PC-3 (cell line): ENCODE data around the gene DNAJB6. TPM values are rescaled to one million over a fixed set of nuclear protein-coding genes. Genes with fewer than 3 reads are reported as not detected.

ENCODE experiments used
- ATAC-seq: fragments of 200-7000 bp; cut with Tn5 transposase; 2 replicates; pipeline ENCODE4 v1.9.1; 2020; ENCODE audit warnings: mild to moderate bottlenecking, moderate library complexity
- BruUV-seq: library from RNA; stranded (reverse); fragments of 400-500 nt; replicated peaks from 2 replicates; lab custom pipeline; 2021; lab: Mats Ljungman, UMichigan
- CTCF ChIA-PET: fragments of 300-600 bp; sonication (Branson Sonifier 250); formaldehyde crosslinking; loops from one replicate; lab custom pipeline; 2022; ENCODE audit warnings: antibody characterized with exemption; lab: Charles Lee
- POLR2A ChIA-PET: fragments of 300-600 bp; sonication (Branson Sonifier 250); formaldehyde crosslinking; loops from one replicate; lab custom pipeline; 2022; ENCODE audit warnings: antibody characterized with exemption; ENCODE audit not compliant: unreplicated experiment; lab: Charles Lee
- DNase-seq: peaks from one replicate; pipeline ENCODE4 v3.0.0-alpha.2; 2015
- H2AFZ ChIP-seq: fragments of 300-600 bp; sonication (generic); 2 replicates; pipeline ENCODE4 v1.6.0; 2016; ENCODE audit warnings: antibody characterized with exemption, low read length
- H3F3A ChIP-seq: fragments of 300-600 bp; sonication (generic); one replicate; pipeline ENCODE4 v1.6.0; 2017; ENCODE audit warnings: antibody characterized with exemption, low read length, control low read depth, mild to moderate bottlenecking; ENCODE audit not compliant: unreplicated experiment
- H3K27ac ChIP-seq: fragments of 300-600 bp; sonication (generic); 2 replicates; pipeline ENCODE4 v1.5.1; 2016; ENCODE audit warnings: mild to moderate bottlenecking, low read length
- H3K27me3 ChIP-seq: fragments of 300-600 bp; sonication (generic); 2 replicates; pipeline ENCODE4 v1.6.1; 2016; ENCODE audit warnings: low read length, mixed read lengths
- H3K36me3 ChIP-seq: fragments of 300-600 bp; sonication (generic); 2 replicates; pipeline ENCODE4 v1.6.1; 2016; ENCODE audit warnings: low read depth, mixed run types, low read length, mixed read lengths
- H3K4me1 ChIP-seq: fragments of 300-600 bp; sonication (generic); 2 replicates; pipeline ENCODE4 v1.5.1; 2016; ENCODE audit warnings: low read length; ENCODE audit not compliant: insufficient read depth
- H3K4me2 ChIP-seq: fragments of 300-600 bp; sonication (generic); 2 replicates; pipeline ENCODE4 v1.6.0; 2016; ENCODE audit warnings: low read length
- H3K4me3 ChIP-seq: fragments of 300-600 bp; sonication (generic); 2 replicates; pipeline ENCODE4 v1.5.1; 2016; ENCODE audit warnings: mild to moderate bottlenecking, low read length, mixed read lengths
- H3K79me2 ChIP-seq: fragments of 300-600 bp; sonication (generic); 2 replicates; pipeline ENCODE4 v1.6.1; 2017; ENCODE audit warnings: low read length, mixed read lengths
- H3K9ac ChIP-seq: fragments of 300-600 bp; sonication (generic); 2 replicates; pipeline ENCODE4 v1.6.0; 2016; ENCODE audit warnings: mild to moderate bottlenecking, low read length
- H3K9me2 ChIP-seq: fragments of 300-600 bp; sonication (generic); replicated peaks from 2 replicates; pipeline ENCODE4 v1.6.1; 2016; ENCODE audit warnings: mixed run types, low read length, mixed read lengths
- H3K9me3 ChIP-seq: fragments of 300-600 bp; sonication (generic); 2 replicates; pipeline ENCODE4 v1.6.1; 2016; ENCODE audit warnings: low read length, mixed read lengths
- H4K20me1 ChIP-seq: fragments of 300-600 bp; sonication (generic); 2 replicates; pipeline ENCODE4 v1.6.1; 2016; ENCODE audit warnings: low read length, mixed read lengths
- CTCF ChIP-seq: fragments of 300-600 bp; sonication (generic); conservative IDR thresholded peaks from 2 replicates; pipeline ENCODE4 v1.5.1; 2017; ENCODE audit warnings: antibody characterized with exemption, low read depth, mild to moderate bottlenecking, low read length
- EZH2 ChIP-seq: fragments of 300-600 bp; sonication (generic); IDR thresholded peaks from one replicate; pipeline ENCODE4 v1.6.1; 2017; ENCODE audit warnings: antibody characterized with exemption, mild to moderate bottlenecking, low read length; ENCODE audit not compliant: unreplicated experiment
- EZH2phosphoT487 ChIP-seq: fragments of 300-600 bp; sonication (generic); IDR thresholded peaks from 2 replicates; pipeline ENCODE4 v1.6.1; 2018; ENCODE audit warnings: mild to moderate bottlenecking, antibody characterized with exemption, low read length, borderline replicate concordance
- intact Hi-C: fragments of 100-400 bp; cut with micrococcal nuclease; formaldehyde crosslinking; loops from 2 replicates; pipeline ENCODE4 v1.9.0; 2023
- total RNA-seq: library from RNA; depleted of rRNA; stranded (reverse); fragments of >200 nt; gene quantifications from 2 replicates; pipeline ENCODE4 v1.2.3, GENCODE V29; 2014

Gene DNAJB6
- total RNA-seq, 1 experiment from 2014 or later = 151 TPM

GRCh38 chr7:157407512-157408257 is 70.9 kb downstream of the DNAJB6 start:
- no peak overlapping the region for H3K4me3 ChIP-seq
- H3K36me3 ChIP-seq = peaks cover 6% of the 10 kb centered on the region; the same call in 1 of the 2 replicates
- DNase-seq = no peak
- POLR2A ChIA-PET = no interaction called here
- H3K4me2 ChIP-seq = no peak overlapping the region
- H3K9ac ChIP-seq = no peak overlapping the region
- CTCF ChIA-PET = no interaction called here
- H3K27me3 ChIP-seq = no peaks in the 10 kb centered on the region
- H4K20me1 ChIP-seq = no peaks in the 10 kb centered on the region
- H3K79me2 ChIP-seq = peaks cover 15% of the 10 kb centered on the region
- H3K27ac ChIP-seq = no peak overlapping the region; the same call in 1 of the 2 replicates
- H2AFZ ChIP-seq = no peak overlapping the region
- H3K4me1 ChIP-seq = peaks cover 48% of the 10 kb centered on the region
- ATAC-seq = no peak
- no peaks in the 10 kb centered on the region for H3K9me2 ChIP-seq
- no peaks in the 10 kb centered on the region for H3F3A ChIP-seq
- TF ChIP-seq CTCF = no peak
- no peak for TF ChIP-seq EZH2phosphoT487
- no peak for TF ChIP-seq EZH2
- H3K9me3 ChIP-seq = no peaks in the 10 kb centered on the region
- intact Hi-C loops = no loop called here
- BruUV-seq = no TSS peak

- Histone ChIP-seq H2AFZ (no peak overlapping the region), H4K20me1 (no peaks in the 10 kb centered on the region), H3K27ac (peak overlapping the region; percentile 3), H3F3A (no peaks in the 10 kb centered on the region), H3K9ac (no peak overlapping the region), H3K4me3 (no peak overlapping the region), H3K4me1 (peaks cover 48% of the 10 kb centered on the region), H3K9me2 (no peaks in the 10 kb centered on the region), H3K36me3 (peaks cover 12% of the 10 kb centered on the region; the same call in 1 of the 2 replicates), H3K9me3 (no peaks in the 10 kb centered on the region), H3K79me2 (peaks cover 22% of the 10 kb centered on the region), H3K4me2 (no peak overlapping the region), H3K27me3 (no peaks in the 10 kb centered on the region)
- TF ChIP-seq EZH2 = no peak
- POLR2A ChIA-PET = no interaction called here
- DNase-seq (no peak), ATAC-seq (no peak)
- intact Hi-C loops = no loop called here
- BruUV-seq = no TSS peak
- CTCF ChIA-PET = no interaction called here
These were observed 71.7 kb downstream of the DNAJB6 start for GRCh38 chr7:157408258-157409101.

- peak overlapping the region; percentile 99 for H3K27ac ChIP-seq
- no peaks in the 10 kb centered on the region for H4K20me1 ChIP-seq
- POLR2A ChIA-PET = no interaction called here
- intact Hi-C loops = no loop called here
- no peaks in the 10 kb centered on the region for H3K9me2 ChIP-seq
- no peak overlapping the region for H2AFZ ChIP-seq
- ATAC-seq (no peak), DNase-seq (no peak)
- H3K9ac ChIP-seq = no peak overlapping the region
- H3K4me2 ChIP-seq = no peak overlapping the region
- CTCF ChIA-PET = no interaction called here
- H3F3A ChIP-seq = no peaks in the 10 kb centered on the region
- H3K4me3 ChIP-seq = no peak overlapping the region
- peaks cover 10% of the 10 kb centered on the region; the same call in 1 of the 2 replicates for H3K36me3 ChIP-seq
- no peaks in the 10 kb centered on the region for H3K9me3 ChIP-seq
- BruUV-seq = no TSS peak
- H3K79me2 ChIP-seq = peaks cover 22% of the 10 kb centered on the region
- no peaks in the 10 kb centered on the region for H3K27me3 ChIP-seq
- peaks cover 48% of the 10 kb centered on the region for H3K4me1 ChIP-seq
- TF ChIP-seq EZH2phosphoT487 (no peak), EZH2 (no peak), CTCF (no peak)
These were observed 72.4 kb downstream of the DNAJB6 start for GRCh38 chr7:157409149-157409752.
